ENCODE results near the gene IFIT2. TPM values are rescaled to one million over a fixed set of nuclear protein-coding genes. Genes with fewer than 3 reads are reported as not detected.

Gene IFIT2
- total RNA-seq, 6 donors from 2014 or later, result 7.8 to 49.0 (median 12.0) TPM

DNA sequence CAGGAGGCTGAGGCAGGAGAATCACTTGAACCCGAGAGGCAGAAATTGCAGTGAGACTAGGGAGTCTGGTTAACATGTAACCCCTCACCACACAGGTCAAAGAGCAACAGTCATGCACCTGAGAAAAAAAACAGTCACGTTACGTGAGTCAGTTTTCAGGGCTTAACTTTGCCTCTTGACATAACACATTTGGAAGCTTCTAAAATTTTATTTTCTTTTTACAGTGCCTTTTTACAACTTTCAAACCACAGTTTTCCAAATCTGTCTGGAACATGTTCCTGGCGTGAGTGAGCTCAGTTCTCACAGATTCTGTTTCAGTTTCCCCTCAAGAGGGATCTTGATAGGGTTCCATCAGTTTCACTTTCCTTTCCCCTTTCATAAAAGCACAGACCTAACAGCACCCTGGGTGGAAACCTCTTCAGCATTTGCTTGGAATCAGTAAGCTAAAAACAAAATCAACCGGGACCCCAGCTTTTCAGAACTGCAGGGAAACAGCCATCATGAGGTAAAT is 30.3 kb downstream of the IFIT2 start:
- H3K27ac ChIP-seq, result peak overlapping the region; percentile 80 to 95 (median 86)
- no peaks in the 10 kb centered on the region for H3K27me3 ChIP-seq
- H3K36me3 ChIP-seq, result no peaks in the 10 kb centered on the region
- peak in 2 of 4 donors; percentile 25 to 54 for TF ChIP-seq POLR2A (IDR thresholded peaks at IDR 0.05)
- TF ChIP-seq, protein P1, sequence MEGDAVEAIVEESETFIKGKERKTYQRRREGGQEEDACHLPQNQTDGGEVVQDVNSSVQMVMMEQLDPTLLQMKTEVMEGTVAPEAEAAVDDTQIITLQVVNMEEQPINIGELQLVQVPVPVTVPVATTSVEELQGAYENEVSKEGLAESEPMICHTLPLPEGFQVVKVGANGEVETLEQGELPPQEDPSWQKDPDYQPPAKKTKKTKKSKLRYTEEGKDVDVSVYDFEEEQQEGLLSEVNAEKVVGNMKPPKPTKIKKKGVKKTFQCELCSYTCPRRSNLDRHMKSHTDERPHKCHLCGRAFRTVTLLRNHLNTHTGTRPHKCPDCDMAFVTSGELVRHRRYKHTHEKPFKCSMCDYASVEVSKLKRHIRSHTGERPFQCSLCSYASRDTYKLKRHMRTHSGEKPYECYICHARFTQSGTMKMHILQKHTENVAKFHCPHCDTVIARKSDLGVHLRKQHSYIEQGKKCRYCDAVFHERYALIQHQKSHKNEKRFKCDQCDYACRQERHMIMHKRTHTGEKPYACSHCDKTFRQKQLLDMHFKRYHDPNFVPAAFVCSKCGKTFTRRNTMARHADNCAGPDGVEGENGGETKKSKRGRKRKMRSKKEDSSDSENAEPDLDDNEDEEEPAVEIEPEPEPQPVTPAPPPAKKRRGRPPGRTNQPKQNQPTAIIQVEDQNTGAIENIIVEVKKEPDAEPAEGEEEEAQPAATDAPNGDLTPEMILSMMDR (IDR thresholded peaks at IDR 0.05), result no peak
- TF ChIP-seq POLR2AphosphoS5 (IDR thresholded peaks at IDR 0.05), result no peak
- no peak for TF ChIP-seq EP300 (IDR thresholded peaks at IDR 0.05)
- peaks cover 59 to 81% (median 61%) of the 10 kb centered on the region in 4 donors for H3K4me1 ChIP-seq
- no peaks in the 10 kb centered on the region for H3K9me3 ChIP-seq
- peak; percentile 71 to 76 for ATAC-seq (ENCODE audit: low FRiP score in 2 of 2)
- 1 to 6% methylated on average over 5 of the region's 5 CpGs for WGBS, 2 donors
- DNase-seq, result no peak
- H3K4me3 ChIP-seq, result peak overlapping the region; percentile 23 to 54 (median 42)

DNA sequence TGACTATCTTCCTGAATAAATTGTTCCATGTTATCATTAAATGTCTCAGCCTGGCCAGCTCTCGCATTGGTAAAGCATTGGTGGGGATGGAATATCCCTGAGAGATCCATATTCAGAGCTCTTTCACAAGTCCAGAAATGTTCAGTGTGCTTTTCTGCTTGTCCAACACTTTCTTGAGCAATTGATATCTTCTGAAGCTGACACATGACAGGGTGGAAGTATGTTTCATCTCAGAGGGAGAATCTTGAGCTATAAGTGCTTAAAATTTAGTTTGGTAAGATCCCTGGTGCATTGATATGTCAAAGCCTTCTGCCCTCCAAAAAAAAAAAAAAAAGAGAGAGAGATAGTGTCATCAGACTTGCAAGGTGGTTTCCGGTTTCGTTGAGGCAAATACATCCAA is 33.4 kb downstream of the IFIT2 start:
- H3K27me3 ChIP-seq, result no peaks in the 10 kb centered on the region
- peak overlapping the region in 2 of 4 donors; percentile 44 to 91 for H3K27ac ChIP-seq
- WGBS, 2 donors, result 90 to 94% methylated on average over 3 of the region's 3 CpGs
- no peak overlapping the region for H3K4me3 ChIP-seq
- DNase-seq (no peak), ATAC-seq (ENCODE audit: low FRiP score in 2 of 2) (no peak)
- H3K36me3 ChIP-seq, result peaks cover 0 to 27% (median 17%) of the 10 kb centered on the region in 4 donors
- peaks cover 39 to 58% (median 44%) of the 10 kb centered on the region in 4 donors for H3K4me1 ChIP-seq
- H3K9me3 ChIP-seq, result no peaks in the 10 kb centered on the region
- no peak for TF ChIP-seq EP300 (IDR thresholded peaks at IDR 0.05)
- no peak for TF ChIP-seq POLR2A (IDR thresholded peaks at IDR 0.05)
- TF ChIP-seq, protein P1 (IDR thresholded peaks at IDR 0.05), result no peak
- no peak for TF ChIP-seq POLR2AphosphoS5 (IDR thresholded peaks at IDR 0.05)

DNA sequence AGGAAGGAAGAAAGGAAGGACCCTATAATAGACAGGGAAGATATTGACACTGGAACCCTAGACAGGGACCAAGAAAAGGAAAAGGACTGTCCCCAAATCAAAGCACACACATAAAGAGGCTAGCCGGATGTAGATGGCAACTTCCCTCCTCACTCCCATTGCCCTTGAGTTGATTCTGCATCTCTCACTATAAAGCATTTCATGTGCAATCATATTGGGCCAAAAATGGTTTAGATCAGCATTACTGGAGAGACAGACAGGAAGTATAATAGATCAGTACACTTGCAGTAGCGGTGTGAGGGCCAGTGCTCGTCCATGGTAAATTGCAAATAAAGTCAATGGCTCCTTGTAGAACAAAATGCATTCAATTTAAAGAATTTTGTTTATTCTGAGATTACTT is 34.4 kb downstream of the IFIT2 start:
- Histone ChIP-seq H3K4me1 (peaks cover 29 to 48% (median 37%) of the 10 kb centered on the region in 4 donors), H3K4me3 (no peak overlapping the region), H3K36me3 (peaks cover 0 to 27% (median 17%) of the 10 kb centered on the region in 4 donors)

DNA sequence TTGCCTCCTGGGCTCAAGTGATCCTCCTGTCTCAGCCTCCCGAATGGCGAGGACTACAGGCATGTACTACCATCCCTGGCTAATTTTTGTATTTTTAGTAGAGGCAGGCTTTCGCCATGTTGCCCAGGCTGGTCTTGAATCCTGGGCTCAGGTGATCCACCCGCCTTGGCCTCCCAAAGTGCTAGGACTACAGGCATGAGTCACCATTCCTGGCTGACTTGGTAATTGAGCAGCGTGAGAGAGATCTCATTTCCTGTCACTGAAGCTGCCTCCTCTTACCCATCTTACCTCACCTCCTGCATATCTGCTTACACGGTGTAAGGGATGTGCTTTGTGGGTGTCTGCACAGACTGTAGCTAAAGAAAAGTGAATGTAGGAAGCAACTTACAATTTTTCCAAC is 35.6 kb downstream of the IFIT2 start:
- no peaks in the 10 kb centered on the region for H3K27me3 ChIP-seq
- no peak for TF ChIP-seq POLR2A (IDR thresholded peaks at IDR 0.05)
- no peak for TF ChIP-seq POLR2AphosphoS5 (IDR thresholded peaks at IDR 0.05)
- TF ChIP-seq, protein P1 (IDR thresholded peaks at IDR 0.05), result no peak
- ATAC-seq (ENCODE audit: low FRiP score in 2 of 2) (no peak), DNase-seq (no peak)
- 79 to 80% methylated on average over 5 to 6 of the region's 6 CpGs for WGBS, 2 donors
- H3K36me3 ChIP-seq, result peaks cover 0 to 27% (median 17%) of the 10 kb centered on the region in 4 donors
- no peaks in the 10 kb centered on the region for H3K9me3 ChIP-seq
- H3K4me1 ChIP-seq, result peaks cover 27 to 40% (median 33%) of the 10 kb centered on the region in 4 donors
- peak overlapping the region in 1 of 4 donors; percentile 39 for H3K27ac ChIP-seq
- H3K4me3 ChIP-seq, result no peak overlapping the region

More for the DNA sequence above, 34.4 kb downstream of the IFIT2 start:
- Histone ChIP-seq H3K27ac (peak overlapping the region in 1 of 4 donors; percentile 39), H3K27me3 (no peaks in the 10 kb centered on the region), H3K9me3 (no peaks in the 10 kb centered on the region)
- no peak for DNase-seq
- no peak for ATAC-seq (ENCODE audit: low FRiP score in 2 of 2)
- WGBS, 2 donors, result 75 to 82% methylated on average over 3 of the region's 3 CpGs
- TF ChIP-seq POLR2AphosphoS5 (IDR thresholded peaks at IDR 0.05) (no peak), EP300 (IDR thresholded peaks at IDR 0.05) (no peak), POLR2A (IDR thresholded peaks at IDR 0.05) (no peak)
- TF ChIP-seq, protein P1 (IDR thresholded peaks at IDR 0.05), result no peak

DNA sequence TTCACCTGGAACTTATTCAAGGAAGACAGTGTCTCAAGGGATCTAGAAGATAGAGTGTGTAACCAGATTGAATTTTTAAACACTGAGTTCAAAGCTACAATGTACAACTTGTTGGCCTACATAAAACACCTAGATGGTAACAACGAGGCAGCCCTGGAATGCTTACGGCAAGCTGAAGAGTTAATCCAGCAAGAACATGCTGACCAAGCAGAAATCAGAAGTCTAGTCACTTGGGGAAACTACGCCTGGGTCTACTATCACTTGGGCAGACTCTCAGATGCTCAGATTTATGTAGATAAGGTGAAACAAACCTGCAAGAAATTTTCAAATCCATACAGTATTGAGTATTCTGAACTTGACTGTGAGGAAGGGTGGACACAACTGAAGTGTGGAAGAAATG is 36.9 kb downstream of the IFIT2 start:
- DNase-seq (no peak), ATAC-seq (ENCODE audit: low FRiP score in 2 of 2) (no peak)
- no peak overlapping the region for H3K4me3 ChIP-seq
- H3K9me3 ChIP-seq, result no peaks in the 10 kb centered on the region
- H3K4me1 ChIP-seq, result peaks cover 15 to 27% (median 22%) of the 10 kb centered on the region in 4 donors
- 97 to 100% methylated on average over 3 of the region's 3 CpGs for WGBS, 2 donors
- H3K36me3 ChIP-seq, result peaks cover 0 to 27% (median 17%) of the 10 kb centered on the region in 4 donors
- TF ChIP-seq EP300 (IDR thresholded peaks at IDR 0.05) (no peak), POLR2A (IDR thresholded peaks at IDR 0.05) (no peak), POLR2AphosphoS5 (IDR thresholded peaks at IDR 0.05) (no peak)
- TF ChIP-seq, protein P1 (IDR thresholded peaks at IDR 0.05), result no peak
- no peak overlapping the region for H3K27ac ChIP-seq
- no peaks in the 10 kb centered on the region for H3K27me3 ChIP-seq
